Epithelial cell of esophagus (primary cell): ENCODE data around the gene CTNNA2.

Experiments used
- DNase-seq: peaks from one replicate; pipeline ENCODE4 v3.0.0; 2010; ENCODE audit warnings: low read depth
- H3K4me3 ChIP-seq: 2 replicates; pipeline ENCODE4 v1.5.1; 2011; ENCODE audit warnings: mild to moderate bottlenecking, low read length, control low read depth
- CTCF ChIP-seq: IDR thresholded peaks from 2 replicates; pipeline ENCODE4 v1.5.1; 2011; ENCODE audit warnings: low read depth, mild to moderate bottlenecking, low read length, control low read depth, inconsistent platforms; ENCODE audit not compliant: insufficient read depth; ENCODE audit errors: missing control alignments

CTNNA2 gene

GRCh38 chr2:80475970-80476369, 963.1 kb downstream of the CTNNA2 start:
- no peak for TF ChIP-seq CTCF
- H3K4me3 ChIP-seq = no peak overlapping the region
- no peak for DNase-seq

- H3K4me3 ChIP-seq = no peak overlapping the region
- DNase-seq = no peak
- TF ChIP-seq CTCF = no peak
Measured at GRCh38 chr2:80476535-80477117, 963.8 kb downstream of the CTNNA2 start.

GRCh38 chr2:80482276-80482675, 969.4 kb downstream of the CTNNA2 start:
- no peak for DNase-seq
- no peak overlapping the region for H3K4me3 ChIP-seq
- no peak for TF ChIP-seq CTCF

GRCh38 chr2:80489717-80490116, 976.9 kb downstream of the CTNNA2 start:
- DNase-seq = peak; percentile 92
- no peak for TF ChIP-seq CTCF
- no peak overlapping the region for H3K4me3 ChIP-seq

- no peak for DNase-seq
- TF ChIP-seq CTCF = no peak
- H3K4me3 ChIP-seq = no peak overlapping the region
Measured at GRCh38 chr2:80490964-80491363, 978.1 kb downstream of the CTNNA2 start.

GRCh38 chr2:80496346-80496745, 983.5 kb downstream of the CTNNA2 start:
- no peak overlapping the region for H3K4me3 ChIP-seq
- no peak for TF ChIP-seq CTCF
- no peak for DNase-seq

GRCh38 chr2:80496775-80497174, 983.9 kb downstream of the CTNNA2 start:
- no peak overlapping the region for H3K4me3 ChIP-seq
- DNase-seq = peak; percentile 83
- no peak for TF ChIP-seq CTCF
